ENCODE measurements around the gene SPRYD3. TPM values are rescaled to one million over a fixed set of nuclear protein-coding genes. Genes with fewer than 3 reads are reported as not detected.

The SPRYD3 gene
- total RNA-seq, 1 experiment from 2014 or later = 47.5 TPM

GRCh38 chr12:53123578-53124351 lies 44.6 kb upstream of the SPRYD3 start:
- POLR2A ChIA-PET = no interaction called here
- CTCF ChIA-PET = no interaction called here

More at GRCh38 chr12:53123578-53124351, 44.6 kb upstream of the SPRYD3 start:
- Histone ChIP-seq H3K79me2 (ENCODE audit: insufficient read depth, low read length) (no peaks in the 10 kb centered on the region), H3K4me1 (ENCODE audit: control insufficient read depth in 1 of 2, insufficient read depth in 2 of 2, low read length in 2 of 2) (no peaks in the 10 kb centered on the region), H2AFZ (ENCODE audit: low read depth, low read length, poor library complexity, severe bottlenecking) (no peak overlapping the region), H4K20me1 (ENCODE audit: insufficient read depth) (no peaks in the 10 kb centered on the region), H3K9ac (ENCODE audit: low read length) (no peak overlapping the region), H3K36me3 (ENCODE audit: control insufficient read depth in 1 of 2, insufficient read depth in 2 of 2, low read length in 2 of 2) (no peaks in the 10 kb centered on the region), H3K27me3 (ENCODE audit: insufficient read depth, low read length) (no peaks in the 10 kb centered on the region), H3K9me2 (ENCODE audit: insufficient read depth) (no peaks in the 10 kb centered on the region), H3K9me3 (ENCODE audit: control insufficient read depth in 1 of 2, insufficient read depth in 1 of 2, low read depth in 1 of 2, low read length in 2 of 2) (no peaks in the 10 kb centered on the region), H3K4me2 (ENCODE audit: low read length) (no peak overlapping the region), H3K27ac (ENCODE audit: low read depth, low read length) (no peak overlapping the region), H3K4me3 (replicated peaks in 1 of 2; ENCODE audit: low read depth in 1 of 2, low read length in 2 of 2) (no peak overlapping the region)
- no TSS peak for BruUV-seq (replicated peaks)
- RAD21 ChIA-PET (ENCODE audit: low non-redundant PET in 1 of 2, low total read pairs in 2 of 2, uncharacterized antibody in 2 of 2, unreplicated experiment in 2 of 2) = no interaction called here
- DNase-seq (ENCODE audit: low read depth, low spot score) (no peak), ATAC-seq (no peak)
- intact Hi-C loops (cut with micrococcal nuclease) = no loop called here
- TF ChIP-seq TCF7L2 (IDR thresholded peaks at IDR 0.05; ENCODE audit: borderline replicate concordance, extremely low read depth, insufficient read depth, insufficient read length) (no peak), CBX3 (IDR thresholded peaks at IDR 0.05; ENCODE audit: low read depth) (no peak), POLR2A (IDR thresholded peaks at IDR 0.05; ENCODE audit: borderline replicate concordance, extremely low read depth, insufficient read depth, insufficient read length) (no peak), RAD21 (IDR thresholded peaks at IDR 0.05; ENCODE audit: low read depth) (no peak), CEBPB (IDR thresholded peaks at IDR 0.05; ENCODE audit: low read depth) (no peak), SIN3A (IDR thresholded peaks at IDR 0.05; ENCODE audit: low read depth) (no peak), POLR2AphosphoS5 (IDR thresholded peaks at IDR 0.05; ENCODE audit: low read depth, low read length) (no peak), EZH2 (IDR thresholded peaks at IDR 0.05) (no peak), REST (IDR thresholded peaks at IDR 0.05; ENCODE audit: low read depth) (no peak), ZFX (IDR thresholded peaks at IDR 0.05) (no peak), SP1 (IDR thresholded peaks at IDR 0.05; ENCODE audit: low read depth) (no peak)
